HG03039 (cell line): ENCODE results near the gene VPREB1.
"Not testable (repeated sequence)": the region's sequence is repeated elsewhere in the genome, so short reads cannot be mapped to it uniquely, and the experiment has no call there.

Experiments used
- ATAC-seq: cut with Tn5 transposase; IDR thresholded peaks from one replicate; pipeline ENCODE4 v1.9.1; 2021; ENCODE audit warnings: mild to moderate bottlenecking, moderate library complexity; ENCODE audit not compliant: unreplicated experiment

Gene VPREB1

DNA sequence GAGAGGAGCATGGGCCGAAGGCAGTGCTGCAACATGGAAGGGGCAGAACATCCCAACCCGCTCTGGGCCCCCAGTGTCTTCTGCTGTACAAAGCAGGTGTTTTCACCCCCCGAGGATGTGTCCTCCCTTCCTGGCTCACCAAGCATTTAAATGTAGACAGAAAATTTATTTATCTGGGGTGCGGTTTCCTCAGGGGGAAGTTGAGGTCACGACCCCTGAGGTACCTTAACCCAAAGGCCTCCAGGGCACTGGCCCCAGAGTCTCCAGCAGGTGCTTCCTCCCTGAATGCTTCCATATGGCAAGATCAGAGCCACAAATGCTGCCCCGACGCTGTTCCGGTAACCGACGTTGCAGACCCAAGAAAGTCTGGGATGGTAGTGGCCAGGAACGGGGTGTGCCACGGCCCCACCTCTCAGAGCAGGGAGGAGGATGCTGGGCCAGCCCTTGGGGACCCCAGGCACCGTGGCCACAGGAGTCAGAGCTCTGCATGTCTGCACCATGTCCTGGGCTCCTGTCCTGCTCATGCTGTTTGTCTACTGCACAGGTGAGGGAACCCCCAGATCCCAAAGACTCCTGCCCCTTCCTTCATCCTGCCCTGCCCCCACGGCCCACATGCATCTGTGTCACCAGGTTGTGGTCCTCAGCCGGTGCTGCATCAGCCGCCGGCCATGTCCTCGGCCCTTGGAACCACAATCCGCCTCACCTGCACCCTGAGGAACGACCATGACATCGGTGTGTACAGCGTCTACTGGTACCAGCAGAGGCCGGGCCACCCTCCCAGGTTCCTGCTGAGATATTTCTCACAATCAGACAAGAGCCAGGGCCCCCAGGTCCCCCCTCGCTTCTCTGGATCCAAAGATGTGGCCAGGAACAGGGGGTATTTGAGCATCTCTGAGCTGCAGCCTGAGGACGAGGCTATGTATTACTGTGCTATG is at the start of gene VPREB1:
VPREB1 (plus strand) TSS at position 471 of the 935 bp plus-strand sequence; CDS start at position 499, 28 bp downstream.
- no peak for ATAC-seq

DNA sequence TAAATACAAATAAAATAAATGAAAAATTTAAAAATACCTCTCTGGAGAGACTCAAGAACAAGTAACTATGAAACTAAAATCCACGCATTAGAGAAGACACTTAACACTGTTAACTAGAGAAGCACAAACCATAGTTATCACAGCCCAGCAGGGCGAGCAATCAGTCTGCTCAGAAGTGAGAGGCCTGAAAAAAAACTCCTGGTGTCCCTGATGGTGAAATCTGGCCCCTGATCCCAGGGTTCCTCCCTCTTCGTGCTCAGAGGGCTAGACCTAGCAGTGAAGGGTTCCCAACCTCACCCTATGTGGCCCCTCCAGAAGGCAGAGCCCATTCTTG is 49.7 kb upstream of the VPREB1 start:
- no peak for ATAC-seq

- peak; percentile 66 for ATAC-seq
These were observed 49.1 kb upstream of the VPREB1 start for GRCh38 chr22:22195265-22196017.

DNA sequence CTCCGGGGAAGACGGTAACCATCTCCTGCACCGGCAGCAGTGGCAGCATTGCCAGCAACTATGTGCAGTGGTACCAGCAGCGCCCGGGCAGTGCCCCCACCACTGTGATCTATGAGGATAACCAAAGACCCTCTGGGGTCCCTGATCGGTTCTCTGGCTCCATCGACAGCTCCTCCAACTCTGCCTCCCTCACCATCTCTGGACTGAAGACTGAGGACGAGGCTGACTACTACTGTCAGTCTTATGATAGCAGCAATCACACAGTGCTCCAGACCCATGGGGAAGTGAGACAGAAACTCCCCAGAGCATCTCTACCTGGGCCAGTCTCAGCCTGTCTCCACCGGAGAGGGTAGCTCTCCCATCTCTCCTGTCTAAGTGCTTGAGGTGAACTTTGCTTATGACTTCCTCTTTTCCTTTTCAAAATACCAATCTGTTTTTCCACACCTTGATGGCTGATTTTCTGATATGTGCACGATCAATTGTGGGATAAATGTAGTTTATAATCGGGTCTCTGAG is 48.5 kb upstream of the VPREB1 start:
- ATAC-seq, result peak; percentile 58

DNA sequence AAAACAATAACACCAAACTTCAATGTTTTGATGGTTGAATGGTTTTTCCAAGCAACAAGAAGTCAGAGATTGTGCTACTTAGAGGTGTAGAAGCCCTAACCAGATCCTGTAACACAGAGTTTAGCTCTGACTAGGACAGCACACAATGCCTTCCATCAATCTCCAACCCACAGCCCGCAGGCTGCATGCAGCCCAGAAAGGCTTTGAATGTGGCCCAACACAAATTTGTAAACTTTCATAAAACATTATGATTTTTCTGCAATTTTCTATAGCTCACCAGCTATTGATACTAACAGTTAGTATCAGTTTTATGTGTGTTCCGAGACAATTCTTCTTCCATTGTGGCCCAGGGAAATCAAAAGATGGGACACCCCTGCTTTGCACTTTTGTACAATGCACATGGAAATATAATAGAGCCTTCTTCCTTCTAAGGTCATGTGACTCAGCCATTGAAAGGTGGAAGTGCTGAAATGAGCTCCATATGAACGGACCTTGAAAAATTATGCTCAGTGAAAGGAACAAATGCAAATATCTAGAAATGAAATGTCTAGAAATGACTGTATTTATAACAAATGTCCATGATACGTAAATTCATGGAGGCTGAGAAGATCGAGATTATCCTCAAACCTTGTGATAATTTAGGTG is 47.6 kb upstream of the VPREB1 start:
- ATAC-seq, result no peak

DNA sequence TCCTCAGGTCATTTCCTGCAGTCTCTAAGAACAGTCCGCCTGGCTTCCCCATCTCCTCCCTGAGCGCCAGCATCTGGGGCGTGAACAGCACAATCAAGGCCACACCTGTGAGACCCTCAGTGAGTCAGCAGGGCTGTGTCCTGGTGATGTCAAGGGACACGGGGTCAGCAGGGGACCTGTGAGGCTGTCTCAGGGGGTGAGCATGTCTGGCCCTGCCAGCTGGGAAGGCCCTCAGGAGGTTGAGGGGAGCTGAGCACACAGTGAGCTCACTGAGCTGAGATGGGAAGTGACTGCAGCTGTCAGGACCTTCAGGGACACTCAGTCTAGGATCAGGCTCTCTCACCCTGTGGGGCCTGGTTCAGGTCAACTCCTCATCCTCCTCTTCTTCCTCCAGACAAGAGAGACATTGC is 46.6 kb upstream of the VPREB1 start:
- ATAC-seq, result no peak

DNA sequence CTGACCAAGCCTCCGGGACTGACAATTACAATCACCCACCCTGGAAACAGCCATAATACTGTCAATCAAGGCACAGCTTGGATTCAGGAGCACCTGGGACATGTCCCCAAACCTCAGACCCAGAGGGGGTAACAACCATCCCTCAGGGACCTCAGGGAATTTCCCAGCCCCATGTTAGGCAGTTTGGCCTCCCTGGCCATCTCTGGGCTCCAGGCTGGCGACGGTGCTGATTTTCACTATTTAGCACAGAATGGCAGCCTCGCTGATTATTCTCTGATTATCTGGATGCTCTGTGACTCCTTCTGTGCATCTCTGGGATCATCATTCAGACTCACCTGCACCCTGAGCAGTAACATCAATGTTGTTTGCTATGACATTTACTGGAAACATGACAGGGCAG is 45.8 kb upstream of the VPREB1 start:
- ATAC-seq, result no peak

- no peak for ATAC-seq
These were observed 45.0 kb upstream of the VPREB1 start for GRCh38 chr22:22199634-22200033.

GRCh38 chr22:22200569-22201184 is 43.9 kb upstream of the VPREB1 start:
- no peak for ATAC-seq

- no peak for ATAC-seq
These were observed 43.2 kb upstream of the VPREB1 start for GRCh38 chr22:22201185-22201929.

GRCh38 chr22:22201930-22202343 is 42.6 kb upstream of the VPREB1 start:
- ATAC-seq, result no peak

- ATAC-seq, result no peak
These were observed 41.3 kb upstream of the VPREB1 start for GRCh38 chr22:22203048-22203971.

- peak; percentile 46 for ATAC-seq
These were observed 36.6 kb upstream of the VPREB1 start for GRCh38 chr22:22207845-22208564.

DNA sequence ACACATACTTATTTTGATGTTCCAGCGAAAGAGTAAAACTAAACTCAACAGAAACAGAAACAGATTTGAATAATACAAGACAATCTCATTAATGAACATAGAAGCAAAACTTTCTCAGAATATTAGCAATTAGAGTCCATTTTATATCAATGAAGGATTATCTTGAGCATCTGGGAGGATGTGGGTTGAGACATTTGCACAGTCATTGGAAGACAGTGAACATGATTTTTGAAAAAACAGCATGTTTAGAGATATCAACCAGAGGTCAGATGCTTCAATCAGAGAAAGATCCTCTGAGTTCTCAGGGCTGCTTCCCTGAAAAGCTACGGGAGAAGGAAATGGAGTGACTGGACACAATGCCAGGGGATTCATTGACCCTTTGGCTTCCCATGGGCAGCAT is 35.9 kb upstream of the VPREB1 start:
- no peak for ATAC-seq

- not testable (repeated sequence) for ATAC-seq
These were observed 35.4 kb upstream of the VPREB1 start for GRCh38 chr22:22209080-22209640.

DNA sequence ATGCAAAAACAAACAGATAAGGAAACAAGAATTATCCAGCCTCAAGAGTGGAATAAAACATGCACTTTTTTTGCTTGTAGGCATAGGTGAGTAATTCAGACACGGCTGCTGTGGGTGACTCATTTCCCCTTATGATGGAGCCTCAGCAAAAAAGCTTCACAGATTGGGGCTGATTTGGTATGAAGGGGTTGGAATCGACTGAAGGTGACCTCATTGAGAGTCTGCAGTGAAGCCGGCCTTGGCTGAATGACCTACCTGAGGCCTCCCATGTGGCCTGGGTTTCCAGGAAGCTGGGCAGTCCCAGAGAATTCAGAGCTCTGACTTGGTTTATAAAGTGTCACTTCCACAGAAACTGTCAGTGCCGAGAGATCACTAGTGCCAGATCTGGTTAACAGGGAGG is 34.2 kb upstream of the VPREB1 start:
- no peak for ATAC-seq

- ATAC-seq, result no peak
These were observed 33.4 kb upstream of the VPREB1 start for GRCh38 chr22:22210889-22211833.
